ENCODE data around the gene SP7.
"Not testable (repeated sequence)": the region's sequence is repeated elsewhere in the genome, so short reads cannot be mapped to it uniquely, and the experiment has no call there.

SP7 gene

GRCh38 chr12:53336181-53336681 lies at the start of gene SP7:
Gene SP7, minus strand, starts transcription at chr12:53336354. Its CDS starts 708 bp downstream, at chr12:53335646.
- FAIRE-seq: no peak

- no peak for FAIRE-seq
Observed at GRCh38 chr12:53383258-53383657, 47.1 kb upstream of the SP7 start.

DNA sequence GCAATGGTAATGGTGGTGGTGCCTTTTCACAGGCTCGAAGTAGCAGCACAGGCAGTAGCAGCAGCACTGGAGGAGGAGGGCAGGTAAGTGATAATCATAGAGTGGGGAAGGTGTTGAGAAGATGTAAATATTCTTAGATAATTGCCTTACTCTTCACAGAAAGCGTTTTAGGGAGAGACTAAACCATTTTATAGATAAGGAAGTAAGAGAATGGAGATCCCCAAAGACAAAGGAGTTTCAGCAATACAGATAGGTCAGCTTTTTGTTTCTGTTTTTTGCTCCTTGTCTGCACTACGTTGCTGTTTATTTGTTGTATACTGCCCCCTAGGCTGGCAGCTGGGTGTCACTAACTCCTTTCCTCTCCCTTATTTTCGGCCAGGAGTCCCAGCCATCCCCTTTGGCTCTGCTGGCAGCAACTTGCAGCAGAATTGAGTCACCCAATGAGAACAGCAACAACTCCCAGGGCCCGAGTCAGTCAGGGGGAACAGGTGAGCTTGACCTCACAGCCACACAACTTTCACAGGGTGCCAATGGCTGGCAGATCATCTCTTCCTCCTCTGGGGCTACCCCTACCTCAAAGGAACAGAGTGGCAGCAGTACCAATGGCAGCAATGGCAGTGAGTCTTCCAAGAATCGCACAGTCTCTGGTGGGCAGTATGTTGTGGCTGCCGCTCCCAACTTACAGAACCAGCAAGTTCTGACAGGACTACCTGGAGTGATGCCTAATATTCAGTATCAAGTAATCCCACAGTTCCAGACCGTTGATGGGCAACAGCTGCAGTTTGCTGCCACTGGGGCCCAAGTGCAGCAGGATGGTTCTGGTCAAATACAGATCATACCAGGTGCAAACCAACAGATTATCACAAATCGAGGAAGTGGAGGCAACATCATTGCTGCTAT lies 45.8 kb upstream of the SP7 start:
- no peak for FAIRE-seq

DNA sequence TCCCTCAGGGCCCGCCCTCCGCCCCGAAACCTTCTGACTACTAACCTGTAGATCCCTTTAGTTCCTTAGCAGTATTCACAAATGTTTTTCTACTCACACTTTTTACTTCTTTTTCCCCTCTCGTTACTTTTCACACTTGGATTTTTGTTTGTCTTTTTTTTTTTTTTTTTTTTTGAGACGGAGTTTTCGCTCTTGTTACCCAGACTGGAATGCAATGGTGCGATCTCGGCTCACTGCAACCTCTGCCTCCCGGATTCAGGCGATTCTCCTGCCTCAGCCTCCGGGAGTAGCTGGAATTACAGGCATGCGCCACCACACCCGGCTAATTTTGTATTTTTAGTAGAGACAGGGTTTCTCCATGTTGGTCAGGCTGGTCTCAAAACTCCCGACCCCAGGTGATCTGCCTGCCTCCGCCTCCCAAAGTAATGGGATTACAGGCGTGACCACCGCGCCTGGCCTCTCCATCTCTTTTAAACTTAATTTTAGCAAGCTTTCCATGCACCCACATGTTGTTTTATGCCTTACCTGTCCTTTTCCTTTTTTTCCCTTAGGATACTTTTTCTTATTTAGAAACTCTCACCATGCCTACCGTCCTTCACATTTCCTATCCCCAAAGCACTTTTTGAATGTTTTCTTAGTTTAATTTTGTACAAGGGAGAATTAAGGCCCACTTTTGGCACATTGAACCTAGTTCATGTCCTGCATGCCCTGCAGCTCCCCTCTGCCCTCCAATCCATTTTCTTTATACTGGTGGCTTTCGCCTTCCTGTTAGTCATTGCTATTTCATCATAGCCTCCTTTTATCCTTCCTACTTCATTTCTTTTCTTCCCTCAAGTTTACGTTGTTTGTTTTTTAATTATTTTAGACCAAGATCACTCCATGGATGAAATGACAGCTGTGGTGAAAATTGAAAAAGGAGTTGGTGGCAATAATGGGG lies 44.9 kb upstream of the SP7 start:
- FAIRE-seq: no peak

DNA sequence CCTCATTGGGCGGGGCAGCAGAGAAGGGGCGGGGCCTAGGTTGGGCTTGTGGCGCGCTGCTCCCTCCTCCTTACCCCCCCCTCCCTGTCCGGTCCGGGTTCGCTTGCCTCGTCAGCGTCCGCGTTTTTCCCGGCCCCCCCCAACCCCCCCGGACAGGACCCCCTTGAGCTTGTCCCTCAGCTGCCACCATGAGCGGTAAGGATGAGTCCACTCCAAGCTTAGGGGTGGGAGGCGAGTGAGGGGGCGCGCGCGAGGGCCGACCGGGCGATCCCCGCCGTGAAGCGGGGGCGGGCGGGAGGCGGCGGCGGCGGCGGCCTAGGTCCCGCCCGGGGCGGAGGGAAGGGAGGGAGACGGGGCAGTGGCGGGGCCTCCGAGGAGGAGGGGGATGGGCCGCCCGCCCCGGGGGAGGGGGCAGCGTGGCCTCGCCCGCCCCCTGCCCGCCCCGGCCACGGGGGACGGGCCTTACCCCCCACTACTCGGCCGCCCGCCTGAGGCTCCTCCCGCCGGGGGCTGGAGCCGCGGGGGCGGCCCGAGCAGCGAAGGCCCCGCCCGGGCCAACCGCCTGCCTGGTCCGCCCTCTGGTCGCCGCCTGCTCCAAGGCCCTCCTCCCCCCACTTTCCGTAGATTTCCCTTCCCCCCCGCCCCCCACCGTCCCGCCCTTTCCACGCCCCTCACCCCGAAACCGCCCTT lies 44.1 kb upstream of the SP7 start, which contains the start of gene SP1:
TSS of gene SP1 (plus strand) at position 73 of the 690 bp plus-strand sequence. CDS start at position 189, 116 bp downstream.
- no peak for FAIRE-seq

DNA sequence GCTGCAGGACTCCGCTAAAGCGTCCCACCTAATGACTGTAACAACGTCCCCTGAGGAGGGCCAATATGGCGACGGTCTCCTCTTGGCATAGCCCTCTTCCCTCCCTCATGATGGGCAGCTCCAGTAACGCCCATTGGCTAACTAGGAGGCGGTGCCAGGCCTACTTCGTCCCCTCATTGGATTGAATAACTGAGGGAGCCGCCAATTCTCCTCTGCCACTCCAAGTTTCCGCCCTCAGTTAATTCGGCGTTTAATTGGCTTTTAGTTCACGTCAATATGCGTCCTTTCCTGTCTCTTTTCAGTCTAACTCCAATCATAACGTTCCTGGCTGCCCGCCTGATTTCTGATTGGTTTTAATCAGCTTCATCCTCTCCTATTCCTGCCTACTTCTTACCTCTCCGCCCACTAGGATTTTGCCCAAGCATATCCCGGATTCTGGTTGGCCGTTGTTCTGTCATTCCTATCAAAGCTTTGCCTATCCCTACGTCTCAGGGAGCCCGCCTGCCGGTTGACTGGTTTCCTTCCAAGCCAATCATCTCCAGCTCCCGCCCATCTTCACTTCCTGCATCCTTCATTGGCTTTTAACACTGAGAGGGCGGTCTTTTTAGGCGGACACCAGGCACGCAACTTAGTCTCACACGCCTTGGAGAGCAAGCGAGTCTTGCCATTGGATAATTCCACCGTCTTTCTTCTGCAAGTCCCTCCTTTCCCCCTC lies 43.4 kb upstream of the SP7 start:
- FAIRE-seq: peak; percentile 99

DNA sequence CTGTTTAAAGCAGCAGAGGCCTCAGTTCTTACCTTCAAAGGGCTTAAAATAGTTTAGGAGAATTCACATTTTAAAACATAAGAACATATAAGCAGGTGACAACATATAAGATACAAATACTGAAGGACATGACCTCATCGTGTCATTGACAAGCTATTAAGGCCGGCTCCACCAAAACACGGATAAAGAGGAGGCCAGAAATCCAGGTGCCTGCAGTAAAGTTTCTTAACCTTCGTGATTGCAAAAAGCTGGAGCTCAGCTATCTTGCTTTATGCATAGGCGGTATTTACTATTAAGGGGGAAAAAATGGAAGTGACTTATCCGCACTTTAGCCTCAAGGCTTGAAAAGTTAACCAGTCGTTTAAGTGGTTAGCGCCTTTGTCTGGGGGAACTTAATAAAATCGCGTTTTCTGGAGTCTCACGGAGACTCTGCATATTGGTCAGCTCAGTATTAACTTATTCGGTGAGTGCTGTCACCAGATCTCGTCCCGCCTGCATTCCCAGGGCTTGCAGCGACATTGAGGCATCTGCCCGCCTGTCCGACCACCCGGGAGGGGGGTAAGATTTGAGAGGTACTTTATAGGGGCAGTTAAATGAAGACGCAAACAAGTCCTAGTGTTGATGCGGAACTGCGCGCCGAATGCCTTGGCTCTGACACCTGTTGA lies 42.7 kb upstream of the SP7 start:
- FAIRE-seq: no peak

GRCh38 chr12:53378222-53378621 lies 42.1 kb upstream of the SP7 start:
- FAIRE-seq: no peak

DNA sequence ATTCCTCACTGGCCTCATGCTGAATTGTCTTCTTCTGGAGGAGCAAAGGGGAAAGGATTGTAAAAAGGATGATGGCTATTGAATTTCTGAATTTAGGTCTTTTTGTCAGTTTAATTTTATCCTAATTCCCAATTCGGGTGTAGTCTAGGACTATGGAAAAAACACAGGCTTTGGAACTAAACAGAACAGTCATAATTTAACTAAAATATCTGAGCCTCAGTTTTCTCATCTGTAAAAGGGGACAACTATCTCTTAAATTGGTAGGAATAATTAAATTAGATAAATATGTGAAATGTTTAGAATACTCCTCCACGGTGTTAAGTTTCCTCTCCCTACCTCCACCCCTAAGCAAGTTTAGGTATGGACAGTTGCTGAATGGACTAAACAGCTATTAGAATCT lies 40.6 kb upstream of the SP7 start:
- FAIRE-seq: no peak

DNA sequence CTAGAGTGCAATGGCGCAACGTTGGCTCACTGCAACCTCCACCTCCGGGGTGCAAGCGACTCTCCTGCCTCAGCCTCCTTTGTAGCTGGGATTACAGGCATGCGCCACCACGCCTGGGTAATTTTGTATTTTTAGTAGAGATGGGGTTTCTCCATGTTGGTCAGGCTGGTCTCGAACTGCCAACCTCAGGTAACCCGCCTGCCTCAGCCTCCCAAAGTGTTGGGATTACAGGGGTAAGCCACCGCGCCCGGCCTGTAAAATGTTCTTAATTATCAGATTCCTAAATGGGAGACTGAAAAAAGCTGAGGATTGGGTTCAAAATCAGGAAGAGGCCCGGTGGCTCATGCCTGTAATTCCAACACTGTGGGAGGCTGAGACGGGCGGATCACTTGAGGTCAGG lies 38.1 kb upstream of the SP7 start:
- FAIRE-seq: not testable (repeated sequence)

DNA sequence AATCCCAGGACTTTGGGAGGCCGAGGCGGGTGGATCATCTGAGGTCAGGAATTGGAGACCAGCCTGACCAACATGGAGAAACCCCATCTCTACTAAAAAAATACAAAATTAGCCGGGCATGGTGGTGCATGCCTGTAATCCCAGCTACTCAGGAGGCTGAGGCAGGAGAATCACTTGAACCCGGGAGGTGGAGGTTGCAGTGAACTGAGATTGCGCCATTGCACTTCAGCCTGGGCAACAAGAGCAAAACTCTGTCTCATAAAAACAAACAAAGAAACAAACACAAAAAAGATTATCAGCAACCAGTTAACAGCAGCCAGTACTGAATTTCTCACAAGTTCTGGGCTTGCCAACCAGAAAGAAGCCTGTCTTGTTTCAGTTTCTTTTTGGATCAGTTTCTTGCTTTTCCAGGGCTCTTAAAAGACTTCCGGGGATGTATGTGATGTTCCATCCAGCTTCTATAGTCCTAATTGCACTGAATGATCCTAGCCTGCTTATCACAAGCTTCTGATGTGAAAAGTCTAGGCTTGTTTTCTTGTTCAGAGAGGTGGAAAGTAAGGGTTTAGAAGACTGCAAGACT lies 37.5 kb upstream of the SP7 start:
- FAIRE-seq: not testable (repeated sequence)

GRCh38 chr12:53365245-53365904 lies 29.2 kb upstream of the SP7 start:
- no peak for FAIRE-seq

DNA sequence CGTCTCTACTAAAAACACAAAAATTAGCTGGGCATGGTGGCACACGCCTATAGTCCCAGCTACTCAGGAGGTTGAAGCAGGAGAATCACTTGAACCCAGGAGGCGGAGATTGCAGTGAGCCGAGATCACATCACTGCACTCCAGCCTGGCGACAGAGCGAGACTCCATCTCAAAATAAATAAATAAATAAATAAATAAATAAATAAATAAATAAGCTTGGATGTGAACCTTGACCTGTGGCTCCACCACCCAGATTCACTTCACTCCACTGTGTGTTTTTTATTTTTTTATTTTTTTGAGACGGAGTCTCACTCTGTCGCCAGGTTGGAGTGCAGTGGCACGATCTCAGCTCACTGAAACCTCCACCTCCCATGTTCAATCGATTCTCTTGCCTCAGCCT lies 25.5 kb upstream of the SP7 start:
- not testable (repeated sequence) for FAIRE-seq

GRCh38 chr12:53358836-53359419 lies 22.8 kb upstream of the SP7 start:
- no peak for FAIRE-seq

DNA sequence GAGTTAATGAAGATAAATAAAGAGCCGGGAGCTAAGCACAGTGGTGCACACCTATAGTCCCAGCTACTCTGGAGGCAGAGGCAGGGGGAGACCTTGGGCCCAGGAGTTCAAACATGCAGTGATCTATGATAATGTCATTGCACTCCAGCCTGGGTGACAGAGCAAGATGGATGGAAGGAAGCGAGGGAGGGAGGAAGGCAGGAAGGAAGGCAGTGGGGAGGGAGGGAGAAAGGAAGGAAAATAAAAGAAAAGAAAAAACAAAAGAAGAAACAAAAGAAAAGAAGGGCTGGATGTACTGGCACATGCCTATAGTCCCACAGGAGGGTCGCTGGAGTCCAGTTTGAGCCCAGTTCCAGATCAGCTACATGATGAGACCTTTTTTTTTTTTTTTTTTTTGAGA lies 19.0 kb upstream of the SP7 start:
- no peak for FAIRE-seq

GRCh38 chr12:53353257-53353655 lies 17.1 kb upstream of the SP7 start:
- FAIRE-seq: no peak

DNA sequence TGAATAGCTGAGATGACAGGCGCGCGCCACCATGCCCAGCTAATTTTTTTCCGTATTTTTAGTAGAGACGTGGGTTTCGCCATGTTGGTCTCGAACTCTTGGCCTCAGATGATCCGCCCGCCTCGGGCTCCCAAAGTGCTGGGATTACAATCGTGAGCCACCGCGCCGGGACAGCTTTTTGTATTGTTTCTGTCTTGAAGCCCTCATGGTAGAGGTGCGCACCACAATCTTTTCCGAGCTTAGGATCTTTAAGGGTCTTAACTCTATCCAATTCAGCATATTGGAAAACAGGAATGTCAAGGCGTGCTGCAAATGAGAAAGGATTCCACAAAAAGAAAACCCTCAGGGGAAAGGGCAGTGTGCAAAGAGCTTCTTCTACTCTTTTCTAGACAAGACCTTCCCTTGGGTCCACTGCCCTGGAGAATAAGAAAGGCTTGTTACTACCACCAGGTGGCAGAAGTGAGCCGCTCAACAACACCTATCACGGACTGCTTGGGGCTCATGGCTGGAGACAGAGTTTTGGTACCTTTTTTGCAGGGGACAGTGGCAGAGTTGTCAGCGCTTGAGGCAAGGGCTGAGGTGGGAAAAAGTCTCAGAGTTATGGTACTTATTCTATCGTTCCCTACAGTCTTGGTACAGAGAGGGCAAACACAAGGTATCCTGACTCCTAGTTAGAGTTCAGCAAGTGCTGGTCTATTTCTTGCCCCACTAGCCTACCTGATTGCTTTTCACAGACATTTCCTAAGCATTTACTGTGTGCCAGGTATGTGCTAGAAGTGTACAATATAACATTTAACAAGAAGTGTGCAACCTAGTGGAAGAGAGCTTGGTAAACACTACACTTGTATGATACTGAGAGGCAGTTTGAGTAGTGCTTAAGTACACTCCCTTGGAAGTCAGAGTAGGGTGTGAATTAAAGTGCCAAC lies 16.4 kb upstream of the SP7 start:
- peak; percentile 54 for FAIRE-seq

DNA sequence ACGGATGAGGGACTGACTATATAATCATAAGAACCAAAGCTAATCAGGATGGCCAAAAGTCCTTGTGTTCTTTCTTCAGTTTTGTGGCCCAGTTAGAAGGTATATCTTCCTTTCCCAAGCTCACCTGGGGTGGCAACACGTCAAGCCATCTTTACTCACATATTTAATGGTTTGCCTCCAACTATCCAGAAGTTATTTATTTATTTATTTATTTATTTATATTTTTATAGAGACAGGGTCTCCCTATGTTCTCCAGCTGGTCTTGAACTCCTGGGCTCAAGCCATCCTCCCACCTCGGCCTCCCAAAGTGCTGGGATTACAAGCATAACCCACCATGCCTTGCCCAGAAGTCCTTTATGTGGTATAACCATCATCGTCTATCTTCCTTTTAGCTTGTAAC lies 11.8 kb upstream of the SP7 start:
- no peak for FAIRE-seq

DNA sequence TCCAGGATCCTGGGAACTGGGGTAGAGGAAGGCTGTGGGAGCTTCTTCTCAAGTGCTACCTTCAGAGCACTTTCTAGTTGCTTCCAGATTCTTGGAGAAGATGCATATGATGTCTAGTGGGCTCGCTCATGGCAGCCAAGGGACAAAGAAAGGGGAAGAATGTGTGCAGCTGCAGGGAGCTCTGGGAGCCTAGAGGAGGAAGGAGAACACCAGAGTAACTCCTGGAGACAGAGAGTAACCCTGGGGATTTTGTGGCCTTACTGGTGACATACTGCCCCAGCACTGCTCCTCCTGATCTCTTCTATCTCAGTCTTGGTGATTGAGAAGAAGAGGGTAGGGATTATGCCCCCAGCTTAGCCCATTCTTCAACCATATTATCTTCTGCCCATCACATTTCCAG lies 10.3 kb upstream of the SP7 start:
- FAIRE-seq: no peak

All from A204.1 (cell line).